Tibial nerve (tissue), 3 donors: ENCODE results near the gene METAP1D.

Experiments used
- POLR2A ChIP-seq, 2 donors: fragments of 450-650 bp; IDR thresholded peaks; one replicate each; pipeline ENCODE4 v1.6.1; 2017; ENCODE audit warnings: antibody characterized with exemption in 2 of 2, mild to moderate bottlenecking in 2 of 2, moderate library complexity in 2 of 2
- TF ChIP-seq, protein P1 (sequence below), 5 experiments: fragments of 200-600 bp in 3 of 5; fragments of 450-650 bp in 2 of 5; sonication (generic) in 3 of 5; IDR thresholded peaks; one replicate each; pipeline ENCODE4 v1.5.1; 2016 to 2019; ENCODE audit warnings: antibody characterized with exemption in 5 of 5, mild to moderate bottlenecking in 3 of 5, moderate library complexity in 2 of 5

DNA sequence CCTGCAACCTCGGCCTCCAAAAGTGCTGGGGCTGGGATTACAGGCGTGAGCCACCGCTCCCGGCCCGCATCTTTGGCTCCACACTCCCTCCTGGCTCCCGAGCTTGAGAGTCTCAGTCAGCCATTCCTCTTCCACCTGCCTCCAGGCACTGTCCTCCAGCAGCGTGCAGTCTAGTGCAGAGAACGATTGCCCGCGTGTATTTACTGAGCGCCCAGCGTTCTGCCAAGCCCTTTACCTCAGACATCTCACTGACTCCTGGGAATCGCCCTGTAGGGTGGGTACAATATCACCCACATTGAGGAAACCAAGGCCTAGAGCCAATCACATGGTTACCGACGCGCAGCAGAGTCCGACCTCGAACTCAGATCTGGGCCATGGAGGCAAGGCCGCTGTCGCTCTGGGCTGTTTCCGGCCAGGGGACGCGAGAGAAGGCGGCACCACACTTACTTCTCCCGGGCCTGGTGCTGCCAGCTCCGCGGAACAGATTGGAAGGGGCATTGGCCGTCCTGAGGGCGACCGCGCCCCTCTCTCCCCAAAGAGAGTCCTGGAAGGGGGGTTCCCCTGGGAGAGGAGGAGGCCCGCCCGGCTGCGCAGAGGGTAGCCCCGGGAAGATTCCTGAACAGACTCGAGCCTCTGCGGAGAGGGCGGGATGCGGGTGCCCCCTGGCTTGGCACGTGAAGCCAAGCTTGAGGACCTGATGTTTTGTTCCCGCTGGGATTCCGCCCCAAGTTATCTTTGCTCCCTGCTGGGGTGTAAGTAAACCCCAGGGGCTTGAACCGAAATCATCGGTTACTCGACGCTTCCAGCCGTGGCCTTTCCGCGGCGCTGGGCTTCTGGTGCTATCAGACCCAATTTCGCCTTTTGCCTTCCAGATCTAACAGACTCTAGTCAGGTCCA is 108.2 kb downstream of the METAP1D start:
- no peak for TF ChIP-seq POLR2A (IDR thresholded peaks at IDR 0.05)
- TF ChIP-seq, protein P1, sequence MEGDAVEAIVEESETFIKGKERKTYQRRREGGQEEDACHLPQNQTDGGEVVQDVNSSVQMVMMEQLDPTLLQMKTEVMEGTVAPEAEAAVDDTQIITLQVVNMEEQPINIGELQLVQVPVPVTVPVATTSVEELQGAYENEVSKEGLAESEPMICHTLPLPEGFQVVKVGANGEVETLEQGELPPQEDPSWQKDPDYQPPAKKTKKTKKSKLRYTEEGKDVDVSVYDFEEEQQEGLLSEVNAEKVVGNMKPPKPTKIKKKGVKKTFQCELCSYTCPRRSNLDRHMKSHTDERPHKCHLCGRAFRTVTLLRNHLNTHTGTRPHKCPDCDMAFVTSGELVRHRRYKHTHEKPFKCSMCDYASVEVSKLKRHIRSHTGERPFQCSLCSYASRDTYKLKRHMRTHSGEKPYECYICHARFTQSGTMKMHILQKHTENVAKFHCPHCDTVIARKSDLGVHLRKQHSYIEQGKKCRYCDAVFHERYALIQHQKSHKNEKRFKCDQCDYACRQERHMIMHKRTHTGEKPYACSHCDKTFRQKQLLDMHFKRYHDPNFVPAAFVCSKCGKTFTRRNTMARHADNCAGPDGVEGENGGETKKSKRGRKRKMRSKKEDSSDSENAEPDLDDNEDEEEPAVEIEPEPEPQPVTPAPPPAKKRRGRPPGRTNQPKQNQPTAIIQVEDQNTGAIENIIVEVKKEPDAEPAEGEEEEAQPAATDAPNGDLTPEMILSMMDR (IDR thresholded peaks at IDR 0.05) = no peak
